RPMI7951 (cell line): ENCODE results near the gene CTCF. TPM values are rescaled to one million over a fixed set of nuclear protein-coding genes. Genes with fewer than 3 reads are reported as not detected.

Experiments used
- DNase-seq: peaks from one replicate; pipeline ENCODE4 v3.0.0-alpha.2; 2012; ENCODE audit warnings: low read depth
- total RNA-seq: library from RNA; depleted of rRNA; stranded (reverse); fragments of >200 nt; shearing (Covaris generic); gene quantifications from 2 replicates; pipeline ENCODE4 v1.2.3, GENCODE V29; 2014

The CTCF gene
- total RNA-seq, 1 experiment from 2014 or later: 29.6 TPM

DNA sequence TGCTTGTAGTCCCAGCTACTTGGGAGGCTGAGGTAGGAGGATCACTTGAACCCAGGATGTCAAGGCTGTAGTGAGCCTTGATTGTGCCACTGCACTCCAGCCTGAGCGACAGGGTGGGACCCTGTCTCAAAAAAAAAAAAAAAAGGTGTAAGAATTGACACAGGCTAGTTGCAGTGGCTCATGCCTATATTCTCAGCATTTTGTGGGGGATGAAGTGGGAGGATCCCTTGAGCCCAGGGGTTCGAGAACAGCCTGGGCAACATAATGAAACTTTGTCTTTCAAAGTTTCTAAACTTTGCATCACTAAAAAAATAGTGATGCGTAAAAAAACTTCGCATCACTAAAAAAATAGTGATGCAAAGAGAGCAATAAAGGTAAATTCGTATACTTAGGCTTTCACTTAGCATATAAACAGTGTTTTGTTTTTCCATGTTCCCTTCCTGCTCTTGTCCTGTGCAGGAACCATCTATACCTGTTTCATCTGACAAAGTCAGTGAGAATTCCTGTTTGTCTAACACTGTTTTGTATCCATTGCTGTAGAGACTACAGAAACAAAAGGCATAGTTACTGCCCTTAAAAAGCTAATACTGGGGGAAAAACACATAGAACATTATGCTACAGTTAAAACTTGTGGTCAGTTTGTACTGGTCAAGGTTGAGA, 32.1 kb downstream of the CTCF start:
- DNase-seq: no peak

- no peak for DNase-seq
Measured at GRCh38 chr16:67594956-67595355, 32.6 kb downstream of the CTCF start.

GRCh38 chr16:67598527-67598926, 36.2 kb downstream of the CTCF start:
- no peak for DNase-seq

GRCh38 chr16:67605641-67606040, 43.3 kb downstream of the CTCF start:
- no peak for DNase-seq

- no peak for DNase-seq
Measured at GRCh38 chr16:67606632-67607031, 44.3 kb downstream of the CTCF start.

DNA sequence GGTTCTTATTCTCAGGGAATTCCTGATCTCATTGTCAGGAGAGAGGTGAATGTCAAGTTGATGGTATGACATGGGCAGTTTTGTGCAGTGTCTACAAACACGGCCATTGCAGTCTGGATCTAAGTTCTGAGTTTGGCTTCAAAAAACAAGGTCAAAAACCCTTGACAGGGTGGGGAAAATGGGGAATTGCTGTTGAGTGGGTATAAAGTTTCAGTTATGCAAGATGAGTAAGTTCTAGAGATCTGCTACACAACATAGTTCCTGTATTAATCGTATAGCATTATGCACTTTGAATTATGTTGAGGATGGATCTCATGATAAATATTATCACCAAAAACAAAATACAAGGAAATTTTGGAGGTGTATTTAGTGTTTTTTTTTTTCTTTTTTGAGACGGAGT, 46.0 kb downstream of the CTCF start:
- DNase-seq: no peak

DNA sequence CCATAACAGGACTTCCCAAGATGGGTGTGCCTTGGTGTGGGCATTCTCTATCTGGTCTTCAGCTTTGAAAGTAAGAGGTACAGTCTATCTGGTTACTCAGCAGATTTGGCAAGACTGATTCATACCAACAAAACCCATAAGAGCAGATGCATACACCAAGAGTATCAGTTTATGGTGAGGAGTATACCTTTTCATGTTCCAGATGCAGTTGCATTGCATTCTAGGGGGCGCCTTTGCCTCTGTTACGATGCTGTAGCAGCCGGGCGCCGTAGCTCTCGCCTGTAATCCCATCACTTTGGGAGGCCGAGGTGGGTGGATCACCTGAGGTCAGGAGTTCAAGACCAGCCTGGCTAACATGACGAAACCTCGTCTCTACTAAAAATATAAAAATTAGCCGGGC, 51.5 kb downstream of the CTCF start:
- no peak for DNase-seq

GRCh38 chr16:67628216-67628615, 65.9 kb downstream of the CTCF start:
- DNase-seq: no peak

GRCh38 chr16:67632415-67633172, 70.3 kb downstream of the CTCF start:
- DNase-seq: no peak

GRCh38 chr16:67636713-67637112, 74.4 kb downstream of the CTCF start:
- no peak for DNase-seq

- DNase-seq: no peak
Measured at GRCh38 chr16:67637625-67638024, 75.3 kb downstream of the CTCF start.

GRCh38 chr16:67641779-67642708, 79.7 kb downstream of the CTCF start:
- no peak for DNase-seq

- DNase-seq: no peak
Measured at GRCh38 chr16:67644038-67644437, 81.7 kb downstream of the CTCF start.

GRCh38 chr16:67645397-67646121, 83.2 kb downstream of the CTCF start:
- DNase-seq: no peak

GRCh38 chr16:67647111-67647651, 84.9 kb downstream of the CTCF start:
- DNase-seq: no peak

DNA sequence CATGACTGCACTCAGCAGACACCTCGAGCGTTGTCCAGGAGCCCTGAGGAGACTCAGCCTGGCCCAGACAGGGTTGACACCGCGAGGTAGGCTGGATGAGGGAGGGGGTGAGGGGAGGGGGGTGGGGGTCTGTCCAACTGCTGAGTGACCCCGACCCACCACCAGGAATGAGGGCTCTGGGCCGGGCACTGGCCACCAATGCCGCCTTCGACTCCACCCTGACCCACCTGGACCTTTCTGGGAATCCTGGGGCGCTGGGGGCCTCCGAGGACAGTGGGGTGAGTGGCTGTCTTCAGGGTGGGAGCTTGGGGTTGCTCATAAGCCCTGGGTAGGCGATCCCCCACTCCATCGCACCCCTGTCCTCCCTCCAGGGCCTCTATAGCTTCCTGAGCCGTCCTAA, 85.4 kb downstream of the CTCF start:
- no peak for DNase-seq

GRCh38 chr16:67648088-67648763, 85.9 kb downstream of the CTCF start:
- no peak for DNase-seq

GRCh38 chr16:67648764-67649407, 86.6 kb downstream of the CTCF start:
- DNase-seq: no peak

GRCh38 chr16:67649494-67649931, 87.2 kb downstream of the CTCF start:
- peak; percentile 34 for DNase-seq

DNA sequence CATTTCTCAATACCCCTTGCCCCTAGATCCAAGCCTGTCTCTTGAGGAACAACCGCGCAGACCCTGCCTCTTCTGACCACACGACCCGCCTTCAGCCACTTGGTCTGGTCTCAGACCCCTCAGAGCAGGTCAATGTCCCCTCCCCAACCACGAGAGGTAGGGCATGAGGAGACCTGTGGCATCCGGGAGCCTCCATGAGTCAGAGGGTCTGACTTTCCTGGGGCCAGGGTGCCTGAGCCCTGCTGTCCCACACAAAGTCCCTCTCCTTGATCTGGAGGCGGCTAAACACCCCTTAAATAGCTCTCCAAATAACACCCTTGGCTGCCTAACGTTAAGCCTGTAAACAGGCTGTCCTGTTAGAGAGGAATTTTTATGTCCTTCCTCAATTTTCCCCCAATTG, 87.7 kb downstream of the CTCF start:
- no peak for DNase-seq
